ENCODE measurements around the gene CACNA2D2.

The CACNA2D2 gene

DNA sequence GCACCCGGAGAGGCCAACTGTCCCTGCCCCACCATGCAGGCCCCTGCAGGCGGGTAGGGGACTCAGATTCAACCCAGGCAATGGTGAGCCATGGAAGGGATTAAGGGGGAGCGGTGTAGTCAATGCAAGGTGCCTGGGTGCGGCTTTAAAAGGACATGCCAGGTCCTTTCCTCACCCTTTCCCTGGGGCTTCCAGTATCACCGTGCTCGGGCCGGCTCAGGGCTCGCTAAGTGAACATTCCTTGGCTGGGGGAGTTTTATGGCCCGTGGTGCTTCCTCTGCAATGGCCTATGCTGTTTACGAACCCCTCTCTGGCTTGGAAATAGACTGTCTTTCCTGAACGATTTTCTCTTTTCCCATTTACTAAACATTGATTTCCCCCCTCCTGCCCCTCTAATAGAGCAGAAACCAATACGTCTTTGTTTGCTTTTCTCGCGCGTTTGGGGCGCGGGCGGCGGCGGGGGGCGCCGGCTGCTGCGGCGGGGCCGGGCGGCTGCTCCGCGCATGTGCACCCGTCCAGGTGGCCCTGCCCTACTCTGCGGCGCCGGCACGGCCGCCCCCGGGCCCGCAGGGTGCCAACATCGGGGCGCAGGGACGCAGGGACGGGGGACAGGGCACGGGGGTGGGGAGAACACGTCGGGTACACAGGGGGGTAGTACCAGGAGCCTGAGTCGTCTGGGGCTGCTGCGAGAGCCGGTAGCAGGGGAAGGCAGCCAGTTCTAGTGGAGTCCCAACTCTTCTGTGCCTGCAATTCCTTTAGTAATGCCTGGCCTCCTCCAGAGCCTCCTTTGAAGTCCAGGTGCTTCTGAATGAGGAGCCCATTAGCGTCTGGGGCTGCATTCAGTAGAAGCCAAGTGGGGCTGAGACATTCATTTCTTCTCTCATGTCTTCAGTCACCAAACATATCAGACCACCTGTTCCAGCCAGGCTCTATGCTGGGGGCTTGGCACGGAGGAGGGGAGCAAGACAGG is 26.9 kb upstream of the CACNA2D2 start:
- no peaks in the 10 kb centered on the region for H3K36me3 ChIP-seq (ENCODE audit: control insufficient read depth in 2 of 2, insufficient read depth in 1 of 2, low read length in 2 of 2)
- H3K4me1 ChIP-seq (ENCODE audit: control insufficient read depth, insufficient read depth, low read length): no peaks in the 10 kb centered on the region
- TF ChIP-seq ZBTB20 (tag by site-specific recombination; IDR thresholded peaks at IDR 0.05) (no peak), ZNF670 (tag by site-specific recombination; IDR thresholded peaks at IDR 0.05; ENCODE audit: low read depth) (no peak), ZNF623 (tag by site-specific recombination; IDR thresholded peaks at IDR 0.05) (no peak), ZNF48 (tag by site-specific recombination; IDR thresholded peaks at IDR 0.05) (no peak), ZNF37A (tag by site-specific recombination; IDR thresholded peaks at IDR 0.05) (no peak), ZNF837 (tag by site-specific recombination; IDR thresholded peaks at IDR 0.05) (no peak), ZNF555 (tag by site-specific recombination; conservative IDR thresholded peaks at IDR 0.05) (no peak), ZNF529 (tag by site-specific recombination; IDR thresholded peaks at IDR 0.05; ENCODE audit: insufficient replicate concordance) (no peak), GFI1B (tag by site-specific recombination; IDR thresholded peaks at IDR 0.05) (no peak), ZSCAN23 (tag by site-specific recombination; IDR thresholded peaks at IDR 0.05) (no peak), ZNF76 (tag by site-specific recombination; IDR thresholded peaks at IDR 0.05; ENCODE audit: borderline replicate concordance, low read depth) (no peak), KLF8 (tag by site-specific recombination; IDR thresholded peaks at IDR 0.05) (no peak), KLF9 (tag by site-specific recombination; IDR thresholded peaks at IDR 0.05; ENCODE audit: low read depth) (no peak), ZNF280C (tag by site-specific recombination; IDR thresholded peaks at IDR 0.05) (no peak)
- no peaks in the 10 kb centered on the region for H3K9me3 ChIP-seq (ENCODE audit: control insufficient read depth, insufficient read depth, low read depth, low read length)
- H3K4me3 ChIP-seq (ENCODE audit: low read depth, low read length): no peak overlapping the region
- no peak overlapping the region for H3K27ac ChIP-seq (ENCODE audit: extremely low read depth, low read depth, low read length)
- POLR2A ChIA-PET: no interaction called here
- CTCF ChIA-PET: no interaction called here

DNA sequence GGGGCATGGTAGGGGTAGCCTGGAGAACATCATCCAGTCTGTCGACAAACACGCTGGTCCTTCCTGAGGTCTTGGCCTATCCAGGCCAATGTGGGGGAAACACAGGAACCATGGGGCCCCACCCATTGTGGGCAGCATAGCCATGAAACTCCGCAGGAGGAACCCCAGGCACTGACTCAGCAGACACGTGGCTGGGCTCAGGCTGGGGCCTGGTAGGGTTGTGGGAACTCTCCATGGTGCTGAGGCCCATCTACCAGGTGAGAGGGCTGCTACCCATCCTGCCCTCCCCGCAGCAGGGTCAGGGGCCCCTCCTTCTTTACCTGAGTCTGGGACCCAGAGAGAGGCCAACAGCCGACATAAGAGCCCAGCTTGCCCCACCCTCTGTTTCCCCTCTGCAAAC is 22.6 kb upstream of the CACNA2D2 start:
- no peaks in the 10 kb centered on the region for H3K36me3 ChIP-seq (ENCODE audit: control insufficient read depth in 2 of 2, insufficient read depth in 1 of 2, low read length in 2 of 2)
- TF ChIP-seq, protein P1, sequence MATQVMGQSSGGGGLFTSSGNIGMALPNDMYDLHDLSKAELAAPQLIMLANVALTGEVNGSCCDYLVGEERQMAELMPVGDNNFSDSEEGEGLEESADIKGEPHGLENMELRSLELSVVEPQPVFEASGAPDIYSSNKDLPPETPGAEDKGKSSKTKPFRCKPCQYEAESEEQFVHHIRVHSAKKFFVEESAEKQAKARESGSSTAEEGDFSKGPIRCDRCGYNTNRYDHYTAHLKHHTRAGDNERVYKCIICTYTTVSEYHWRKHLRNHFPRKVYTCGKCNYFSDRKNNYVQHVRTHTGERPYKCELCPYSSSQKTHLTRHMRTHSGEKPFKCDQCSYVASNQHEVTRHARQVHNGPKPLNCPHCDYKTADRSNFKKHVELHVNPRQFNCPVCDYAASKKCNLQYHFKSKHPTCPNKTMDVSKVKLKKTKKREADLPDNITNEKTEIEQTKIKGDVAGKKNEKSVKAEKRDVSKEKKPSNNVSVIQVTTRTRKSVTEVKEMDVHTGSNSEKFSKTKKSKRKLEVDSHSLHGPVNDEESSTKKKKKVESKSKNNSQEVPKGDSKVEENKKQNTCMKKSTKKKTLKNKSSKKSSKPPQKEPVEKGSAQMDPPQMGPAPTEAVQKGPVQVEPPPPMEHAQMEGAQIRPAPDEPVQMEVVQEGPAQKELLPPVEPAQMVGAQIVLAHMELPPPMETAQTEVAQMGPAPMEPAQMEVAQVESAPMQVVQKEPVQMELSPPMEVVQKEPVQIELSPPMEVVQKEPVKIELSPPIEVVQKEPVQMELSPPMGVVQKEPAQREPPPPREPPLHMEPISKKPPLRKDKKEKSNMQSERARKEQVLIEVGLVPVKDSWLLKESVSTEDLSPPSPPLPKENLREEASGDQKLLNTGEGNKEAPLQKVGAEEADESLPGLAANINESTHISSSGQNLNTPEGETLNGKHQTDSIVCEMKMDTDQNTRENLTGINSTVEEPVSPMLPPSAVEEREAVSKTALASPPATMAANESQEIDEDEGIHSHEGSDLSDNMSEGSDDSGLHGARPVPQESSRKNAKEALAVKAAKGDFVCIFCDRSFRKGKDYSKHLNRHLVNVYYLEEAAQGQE (tag by site-specific recombination; IDR thresholded peaks at IDR 0.05): peak; percentile 98
- no peak for TF ChIP-seq ZNF239 (tag by site-specific recombination; IDR thresholded peaks at IDR 0.05)
- TF ChIP-seq ZNF837 (tag by site-specific recombination; IDR thresholded peaks at IDR 0.05): no peak
- 0 out of 2 replicates have a peak, but pooled peaks have one; percentile 24 for TF ChIP-seq KLF17 (tag by site-specific recombination; IDR thresholded peaks at IDR 0.05)
- TF ChIP-seq ZIC2 (tag by site-specific recombination; IDR thresholded peaks at IDR 0.05): peak; percentile 30
- TF ChIP-seq ZNF692 (tag by site-specific recombination; IDR thresholded peaks at IDR 0.05): 0 out of 2 replicates have a peak, but pooled peaks have one; percentile 34
- peak; percentile 29 for TF ChIP-seq GLIS1 (tag by site-specific recombination; IDR thresholded peaks at IDR 0.05)
- no peak overlapping the region for H3K4me3 ChIP-seq (ENCODE audit: low read depth, low read length)
- no peaks in the 10 kb centered on the region for H3K4me1 ChIP-seq (ENCODE audit: control insufficient read depth, insufficient read depth, low read length)
- ChIA-PET POLR2A (no interaction called here), CTCF (interaction anchor here (0.6 kb wide), 1 partner anchor 88 kb away, joined by 3 read pairs; no protein-coding TSS in a partner anchor)
- H3K27ac ChIP-seq (ENCODE audit: extremely low read depth, low read depth, low read length): no peak overlapping the region
- no peaks in the 10 kb centered on the region for H3K9me3 ChIP-seq (ENCODE audit: control insufficient read depth, insufficient read depth, low read depth, low read length)

Measured in HEK293 (cell line).